Stomach (tissue), 4 donors: ENCODE results near the gene SLAMF1.

ENCODE experiments used
- EP300 ChIP-seq: sonication (generic); formaldehyde crosslinking; IDR thresholded peaks from one replicate; pipeline ENCODE4 v1.6.1; 2017; ENCODE audit warnings: antibody characterized with exemption
- POLR2A ChIP-seq, 4 donors: fragments of 450-650 bp; IDR thresholded peaks; one replicate each; pipeline ENCODE4 v1.6.1; 2016; ENCODE audit warnings: antibody characterized with exemption in 4 of 4, control low read depth in 2 of 4, mild to moderate bottlenecking in 1 of 4, moderate library complexity in 1 of 4
- TF ChIP-seq, protein P1 (sequence below), 7 experiments: fragments of 450-650 bp in 4 of 7; fragments of 200-600 bp in 3 of 7; sonication (generic) in 3 of 7; IDR thresholded peaks; one replicate each; pipeline ENCODE4 v1.5.1; 2016 to 2019; ENCODE audit warnings: antibody characterized with exemption in 7 of 7, control low read depth in 2 of 7, mild to moderate bottlenecking in 1 of 7

DNA sequence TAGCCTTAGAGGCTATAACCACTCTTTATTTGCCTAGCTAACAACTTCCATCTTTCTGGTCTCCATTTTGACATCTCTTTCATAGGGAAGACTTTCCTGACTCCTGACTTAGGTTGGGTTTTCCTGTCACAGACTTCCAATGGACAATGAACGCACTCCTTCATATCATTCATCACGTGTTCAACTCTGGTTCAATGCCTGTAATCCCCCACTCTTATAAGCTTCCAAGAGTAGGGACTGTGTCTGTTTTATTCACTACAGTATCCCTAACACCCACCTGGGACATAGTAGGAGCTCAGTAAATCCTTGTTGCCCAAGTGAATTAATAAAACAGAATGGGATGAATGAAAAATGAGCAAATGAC is 4.6 kb downstream of the SLAMF1 start:
- TF ChIP-seq, protein P1, sequence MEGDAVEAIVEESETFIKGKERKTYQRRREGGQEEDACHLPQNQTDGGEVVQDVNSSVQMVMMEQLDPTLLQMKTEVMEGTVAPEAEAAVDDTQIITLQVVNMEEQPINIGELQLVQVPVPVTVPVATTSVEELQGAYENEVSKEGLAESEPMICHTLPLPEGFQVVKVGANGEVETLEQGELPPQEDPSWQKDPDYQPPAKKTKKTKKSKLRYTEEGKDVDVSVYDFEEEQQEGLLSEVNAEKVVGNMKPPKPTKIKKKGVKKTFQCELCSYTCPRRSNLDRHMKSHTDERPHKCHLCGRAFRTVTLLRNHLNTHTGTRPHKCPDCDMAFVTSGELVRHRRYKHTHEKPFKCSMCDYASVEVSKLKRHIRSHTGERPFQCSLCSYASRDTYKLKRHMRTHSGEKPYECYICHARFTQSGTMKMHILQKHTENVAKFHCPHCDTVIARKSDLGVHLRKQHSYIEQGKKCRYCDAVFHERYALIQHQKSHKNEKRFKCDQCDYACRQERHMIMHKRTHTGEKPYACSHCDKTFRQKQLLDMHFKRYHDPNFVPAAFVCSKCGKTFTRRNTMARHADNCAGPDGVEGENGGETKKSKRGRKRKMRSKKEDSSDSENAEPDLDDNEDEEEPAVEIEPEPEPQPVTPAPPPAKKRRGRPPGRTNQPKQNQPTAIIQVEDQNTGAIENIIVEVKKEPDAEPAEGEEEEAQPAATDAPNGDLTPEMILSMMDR (IDR thresholded peaks at IDR 0.05), result no peak
- TF ChIP-seq POLR2A (IDR thresholded peaks at IDR 0.05), result no peak
- TF ChIP-seq EP300, result no peak
